Transverse colon (tissue), 4 donors: ENCODE data around the gene FCAR. TPM values are rescaled to one million over a fixed set of nuclear protein-coding genes. Genes with fewer than 3 reads are reported as not detected.

Experiments
- DNase-seq: peaks from one replicate; pipeline ENCODE4 v3.0.0-alpha.2; 2019
- H3K27ac ChIP-seq, 4 donors: fragments of 200-600 bp; sonication (generic); 2 replicates each; pipeline ENCODE4 v1.5.1; 2016 to 2018; ENCODE audit warnings: inconsistent platforms in 4 of 4
- H3K27me3 ChIP-seq: fragments of 200-600 bp; sonication (generic); 2 replicates; pipeline ENCODE4 v1.5.1; 2017; ENCODE audit warnings: inconsistent platforms
- H3K36me3 ChIP-seq, 4 donors: fragments of 200-600 bp; sonication (generic); 2 replicates each; pipeline ENCODE4 v1.5.1; 2017 to 2019; ENCODE audit warnings: inconsistent platforms in 4 of 4
- H3K4me1 ChIP-seq, 4 donors: fragments of 200-600 bp; sonication (generic); 2 replicates each; pipeline ENCODE4 v1.5.1; 2017 to 2020; ENCODE audit warnings: inconsistent platforms in 4 of 4
- H3K4me3 ChIP-seq, 4 donors: fragments of 200-600 bp; sonication (generic); 1 replicate in 1 of 4; 2 replicates in 3 of 4; pipeline versions ENCODE4 v1.5.1 to v1.6.1; 2017 to 2019; ENCODE audit warnings: inconsistent platforms in 4 of 4
- H3K9me3 ChIP-seq, 2 donors: fragments of 200-600 bp; sonication (generic); 2 replicates each; pipeline ENCODE4 v1.5.1; 2017 to 2019; ENCODE audit warnings: inconsistent platforms in 2 of 2
- EP300 ChIP-seq: sonication (generic); formaldehyde crosslinking; IDR thresholded peaks from one replicate; pipeline ENCODE4 v1.6.1; 2017; ENCODE audit warnings: antibody characterized with exemption, low read depth
- POLR2A ChIP-seq: fragments of 450-650 bp; IDR thresholded peaks from one replicate; pipeline ENCODE4 v1.6.1; 2016; ENCODE audit warnings: antibody characterized with exemption, mild to moderate bottlenecking, moderate library complexity
- POLR2AphosphoS5 ChIP-seq, 3 donors: sonication (generic); formaldehyde crosslinking; IDR thresholded peaks; one replicate each; pipeline ENCODE4 v1.6.1; 2016; ENCODE audit warnings: antibody characterized with exemption in 3 of 3
- WGBS, 2 donors: methylation state at CpG; one replicate each; pipeline ENCODE4 v1.1.5; 2018; ENCODE audit warnings: low coverage in 1 of 2; 5-methylcytosine and 5-hydroxymethylcytosine counted together
- in situ Hi-C, 4 donors: fragments of 200-750 bp; cut with MboI; loops; one replicate each; pipeline versions ENCODE4 v1.15.0 to v1.15.1; 2017; ENCODE audit warnings: low sequenced_read_pairs in 3 of 4, low pct_ligation_motif_present in 1 of 4, low pct_unique_long_range_greater_than_20kb in 1 of 4
- intact Hi-C: fragments of 100-400 bp; cut with DNase I; formaldehyde crosslinking; loops from one replicate; pipeline ENCODE4 v1.15.1; 2023; ENCODE audit warnings: low total_unique reads
- total RNA-seq, 4 donors: library from RNA; depleted of rRNA; stranded (reverse); fragments of >200 nt; gene quantifications; one replicate each; pipeline ENCODE4 v1.1.0, GENCODE V29; 2016
- TF ChIP-seq, protein P1 (sequence below), 5 experiments: fragments of 200-600 bp in 3 of 5; fragments of 450-650 bp in 2 of 5; sonication (generic) in 3 of 5; IDR thresholded peaks; 1 replicate in 2 of 5; 2 replicates in 3 of 5; pipeline ENCODE4 v1.5.1; 2016 to 2017; ENCODE audit warnings: antibody characterized with exemption in 5 of 5, inconsistent platforms in 3 of 5, mild to moderate bottlenecking in 2 of 5, moderate library complexity in 1 of 5

Gene FCAR
- total RNA-seq, 4 donors from 2014 or later, result not detected

GRCh38 chr19:54875506-54875905 lies 1.5 kb downstream of the FCAR start:
- Histone ChIP-seq H3K9me3 (no peaks in the 10 kb centered on the region), H3K4me1 (no peaks in the 10 kb centered on the region), H3K4me3 (no peak overlapping the region), H3K36me3 (no peaks in the 10 kb centered on the region), H3K27me3 (no peaks in the 10 kb centered on the region), H3K27ac (no peak overlapping the region)
- in situ Hi-C loops (no loop called here), intact Hi-C loops (no loop called here)
- TF ChIP-seq POLR2A, result no peak
- TF ChIP-seq, protein P1, sequence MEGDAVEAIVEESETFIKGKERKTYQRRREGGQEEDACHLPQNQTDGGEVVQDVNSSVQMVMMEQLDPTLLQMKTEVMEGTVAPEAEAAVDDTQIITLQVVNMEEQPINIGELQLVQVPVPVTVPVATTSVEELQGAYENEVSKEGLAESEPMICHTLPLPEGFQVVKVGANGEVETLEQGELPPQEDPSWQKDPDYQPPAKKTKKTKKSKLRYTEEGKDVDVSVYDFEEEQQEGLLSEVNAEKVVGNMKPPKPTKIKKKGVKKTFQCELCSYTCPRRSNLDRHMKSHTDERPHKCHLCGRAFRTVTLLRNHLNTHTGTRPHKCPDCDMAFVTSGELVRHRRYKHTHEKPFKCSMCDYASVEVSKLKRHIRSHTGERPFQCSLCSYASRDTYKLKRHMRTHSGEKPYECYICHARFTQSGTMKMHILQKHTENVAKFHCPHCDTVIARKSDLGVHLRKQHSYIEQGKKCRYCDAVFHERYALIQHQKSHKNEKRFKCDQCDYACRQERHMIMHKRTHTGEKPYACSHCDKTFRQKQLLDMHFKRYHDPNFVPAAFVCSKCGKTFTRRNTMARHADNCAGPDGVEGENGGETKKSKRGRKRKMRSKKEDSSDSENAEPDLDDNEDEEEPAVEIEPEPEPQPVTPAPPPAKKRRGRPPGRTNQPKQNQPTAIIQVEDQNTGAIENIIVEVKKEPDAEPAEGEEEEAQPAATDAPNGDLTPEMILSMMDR (IDR thresholded peaks at IDR 0.05), result no peak
- TF ChIP-seq EP300, result no peak
- no peak for TF ChIP-seq POLR2AphosphoS5 (IDR thresholded peaks at IDR 0.05)
- no peak for DNase-seq
- 16 to 42% methylated on average over 2 of the region's 2 CpGs for WGBS, 2 donors

DNA sequence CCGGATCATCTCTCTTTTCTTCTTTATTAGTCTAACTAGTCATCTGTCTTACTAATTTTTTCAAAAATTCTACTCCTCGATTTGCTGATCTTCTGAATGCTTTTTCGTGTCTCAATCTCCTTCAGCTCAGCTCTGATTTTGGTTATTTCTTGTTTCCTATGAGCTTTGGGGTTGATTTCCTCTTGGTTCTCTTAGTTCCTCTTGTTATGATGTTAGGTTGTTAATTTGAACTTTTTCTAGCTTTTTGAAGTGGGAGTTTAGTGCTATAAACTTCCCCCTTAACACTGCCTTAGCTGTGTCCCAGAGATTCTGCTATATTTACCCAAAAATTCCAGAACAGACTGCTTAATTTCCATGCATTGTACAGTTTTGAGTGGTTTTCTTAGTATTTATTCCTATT lies 3.4 kb downstream of the FCAR start:
- intact Hi-C loops, result no loop called here
- Histone ChIP-seq H3K4me1 (no peaks in the 10 kb centered on the region), H3K9me3 (no peaks in the 10 kb centered on the region), H3K27ac (no peak overlapping the region), H3K27me3 (peaks cover 13% of the 10 kb centered on the region), H3K36me3 (no peaks in the 10 kb centered on the region), H3K4me3 (no peak overlapping the region)
- TF ChIP-seq POLR2AphosphoS5 (IDR thresholded peaks at IDR 0.05) (no peak), EP300 (no peak), POLR2A (no peak)
- TF ChIP-seq, protein P1 (IDR thresholded peaks at IDR 0.05), result no peak
- in situ Hi-C loops, result no loop called here
- no peak for DNase-seq
- WGBS, 2 donors, result 45 to 53% methylated on average over 3 of the region's 3 CpGs

DNA sequence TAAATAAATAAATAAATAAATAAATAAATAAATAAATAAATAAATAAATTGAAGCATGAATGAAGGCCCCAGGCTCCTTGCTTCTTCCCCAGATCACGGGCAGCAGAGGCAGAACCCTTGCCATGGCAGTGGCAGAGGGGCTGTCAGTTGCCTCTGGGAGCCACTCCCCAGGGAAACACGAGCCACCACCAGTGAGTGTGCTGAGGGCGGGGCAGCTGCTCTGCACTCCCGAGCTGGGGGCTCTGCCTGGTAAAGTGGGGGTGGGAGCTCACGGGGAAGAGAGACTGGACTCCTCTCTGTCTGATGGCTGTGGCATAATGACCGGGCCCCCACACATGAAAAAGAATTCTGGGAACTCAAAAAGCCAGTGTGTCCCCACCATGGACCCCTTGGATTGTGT lies 7.8 kb downstream of the FCAR start:
- intact Hi-C loops (no loop called here), in situ Hi-C loops (no loop called here)
- DNase-seq, result no peak
- Histone ChIP-seq H3K36me3 (no peaks in the 10 kb centered on the region), H3K4me1 (no peaks in the 10 kb centered on the region), H3K27me3 (peaks cover 15% of the 10 kb centered on the region), H3K9me3 (no peaks in the 10 kb centered on the region), H3K27ac (no peak overlapping the region), H3K4me3 (no peak overlapping the region)
- WGBS, 2 donors, result 53% methylated on average over 6 of the region's 6 CpGs; no CpG with 5 or more reads in 1 of the 2 donors
- TF ChIP-seq, protein P1 (IDR thresholded peaks at IDR 0.05), result no peak
- no peak for TF ChIP-seq EP300
- no peak for TF ChIP-seq POLR2AphosphoS5 (IDR thresholded peaks at IDR 0.05)
- TF ChIP-seq POLR2A, result no peak

DNA sequence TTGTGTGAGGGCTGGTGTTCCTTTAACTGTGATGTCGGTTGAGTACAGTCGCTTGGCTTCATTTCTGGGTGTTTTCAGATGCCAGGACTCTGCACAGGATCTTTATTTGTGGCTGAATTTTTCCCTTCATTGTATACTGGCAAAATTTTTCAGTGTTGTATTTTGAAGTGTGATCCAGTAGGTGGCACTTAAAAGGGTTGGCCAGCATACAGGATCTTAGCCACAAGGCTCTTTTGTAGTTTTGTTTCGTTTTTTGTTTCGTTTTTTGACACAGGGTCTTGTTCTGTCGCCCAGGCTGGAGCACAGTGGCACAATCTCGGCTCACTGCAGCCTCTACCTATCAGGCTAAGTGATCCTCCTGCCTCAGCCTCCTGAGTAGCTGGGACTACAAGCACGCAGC lies 8.7 kb downstream of the FCAR start:
- WGBS, 2 donors, result 43 to 60% methylated on average over 4 to 7 of the region's 7 CpGs
- no peak for DNase-seq
- TF ChIP-seq, protein P1 (IDR thresholded peaks at IDR 0.05), result no peak
- TF ChIP-seq EP300 (no peak), POLR2A (no peak), POLR2AphosphoS5 (IDR thresholded peaks at IDR 0.05) (no peak)
- Histone ChIP-seq H3K36me3 (no peaks in the 10 kb centered on the region), H3K4me3 (no peak overlapping the region), H3K27me3 (peaks cover 15% of the 10 kb centered on the region), H3K27ac (no peak overlapping the region), H3K9me3 (no peaks in the 10 kb centered on the region), H3K4me1 (no peaks in the 10 kb centered on the region)
- in situ Hi-C loops (no loop called here), intact Hi-C loops (no loop called here)
